CD4-positive, alpha-beta T cell treated with Interleukin-10 for 1 hour (primary cell): ENCODE data around the gene CENPP.

Source experiments
- DNase-seq: peaks from one replicate; pipeline ENCODE4 v3.0.0-alpha.2; 2020

Gene CENPP

GRCh38 chr9:92603100-92603499, 277.3 kb downstream of the CENPP start:
- no peak for DNase-seq

GRCh38 chr9:92603990-92604389, 278.2 kb downstream of the CENPP start:
- DNase-seq = no peak

- no peak for DNase-seq
These were observed 279.5 kb downstream of the CENPP start for GRCh38 chr9:92605224-92605623.

- DNase-seq = no peak
These were observed 281.3 kb downstream of the CENPP start for GRCh38 chr9:92607088-92607487.

GRCh38 chr9:92607773-92608172, 282.0 kb downstream of the CENPP start:
- no peak for DNase-seq

GRCh38 chr9:92608241-92608908, 282.6 kb downstream of the CENPP start:
- DNase-seq = no peak

- DNase-seq = no peak
These were observed 283.2 kb downstream of the CENPP start for GRCh38 chr9:92608909-92609445.

- no peak for DNase-seq
These were observed 285.0 kb downstream of the CENPP start for GRCh38 chr9:92610470-92611420.

- DNase-seq = no peak
These were observed 286.0 kb downstream of the CENPP start for GRCh38 chr9:92611621-92612285.

GRCh38 chr9:92612292-92612691, 286.5 kb downstream of the CENPP start:
- no peak for DNase-seq

GRCh38 chr9:92612816-92613215, 287.1 kb downstream of the CENPP start:
- DNase-seq = no peak

GRCh38 chr9:92613268-92614122, 287.7 kb downstream of the CENPP start:
- no peak for DNase-seq

GRCh38 chr9:92614123-92614510, 288.4 kb downstream of the CENPP start:
- DNase-seq = no peak

- no peak for DNase-seq
These were observed 289.2 kb downstream of the CENPP start for GRCh38 chr9:92614763-92615461.

GRCh38 chr9:92615790-92616189, 290.0 kb downstream of the CENPP start:
- no peak for DNase-seq

GRCh38 chr9:92616199-92616641, 290.5 kb downstream of the CENPP start:
- DNase-seq = no peak

- DNase-seq = no peak
These were observed 290.9 kb downstream of the CENPP start for GRCh38 chr9:92616655-92617111.

GRCh38 chr9:92617195-92617813, 291.6 kb downstream of the CENPP start:
- DNase-seq = no peak

- no peak for DNase-seq
These were observed 292.3 kb downstream of the CENPP start for GRCh38 chr9:92617951-92618510.

- no peak for DNase-seq
These were observed 293.0 kb downstream of the CENPP start for GRCh38 chr9:92618633-92619225.
